ENCODE measurements around the gene RUFY3. TPM values are rescaled to one million over a fixed set of nuclear protein-coding genes. Genes with fewer than 3 reads are reported as not detected.
"Not testable (repeated sequence)": the region's sequence is repeated elsewhere in the genome, so short reads cannot be mapped to it uniquely, and the experiment has no call there.

The RUFY3 gene
- total RNA-seq (14.9 TPM), polyA plus RNA-seq (1 to 10 TPM in 3 of 4 donors, under 1 TPM in 1; 0.79 to 1.9 (median 1.4) TPM)

GRCh38 chr4:70721747-70722146 is at the start of gene RUFY3:
RUFY3 (plus strand) TSS chr4:70721964; CDS start chr4:70722574, 610 bp downstream.
- Histone ChIP-seq H3K36me3 (ENCODE audit: control insufficient read depth, insufficient read depth, low read length) (no peaks in the 10 kb centered on the region), H3K27ac (ENCODE audit: insufficient read depth, low read length, poor library complexity, severe bottlenecking) (no peak within 1 kb of the TSS), H3K27me3 (ENCODE audit: control insufficient read depth, insufficient read depth, low read length) (peaks cover 1% of the 10 kb centered on the region), H3K4me1 (ENCODE audit: control insufficient read depth, insufficient read depth, low read length, poor library complexity, severe bottlenecking) (no peaks in the 10 kb centered on the region), H3K4me3 (ENCODE audit: low read depth, low read length) (no peak within 1 kb of the TSS), H3K9me3 (ENCODE audit: control insufficient read depth in 2 of 2, low read length in 2 of 2) (no peaks in the 10 kb centered on the region)
- Mint-ChIP-seq H3K4me1 (peaks cover 0 to 14% (median 6%) of the 10 kb centered on the region in 4 donors), H3K27me3 (peaks cover 23% of the 10 kb centered on the region), H3K9me3 (peaks cover 0 to 2% (median 0%) of the 10 kb centered on the region in 7 donors), H3K4me3 (no peak within 1 kb of the TSS), H3K36me3 (peaks cover 3% of the 10 kb centered on the region), H3K27ac (peak within 1 kb of the TSS in 2 of 3 donors; percentile 12 to 67)
- DNase-seq (no peak), ATAC-seq (ENCODE audit: low read depth in 2 of 2) (no peak)

GRCh38 chr4:70674191-70674590 is 47.6 kb upstream of the RUFY3 start:
- ATAC-seq (ENCODE audit: low read depth in 2 of 2), result no peak
- Histone ChIP-seq H3K4me3 (ENCODE audit: low read depth, low read length) (no peak overlapping the region), H3K9me3 (ENCODE audit: control insufficient read depth in 2 of 2, low read length in 2 of 2) (no peaks in the 10 kb centered on the region), H3K27ac (ENCODE audit: insufficient read depth, low read length, poor library complexity, severe bottlenecking) (no peak overlapping the region), H3K27me3 (ENCODE audit: control insufficient read depth, insufficient read depth, low read length) (peaks cover 7% of the 10 kb centered on the region), H3K36me3 (ENCODE audit: control insufficient read depth, insufficient read depth, low read length) (no peaks in the 10 kb centered on the region), H3K4me1 (ENCODE audit: control insufficient read depth, insufficient read depth, low read length, poor library complexity, severe bottlenecking) (no peaks in the 10 kb centered on the region)
- Mint-ChIP-seq H3K36me3 (no peaks in the 10 kb centered on the region), H3K27me3 (peaks cover 24% of the 10 kb centered on the region), H3K27ac (no peak overlapping the region), H3K4me1 (no peaks in the 10 kb centered on the region), H3K4me3 (no peak overlapping the region), H3K9me3 (peaks cover 0 to 2% (median 0%) of the 10 kb centered on the region in 7 donors)
- no peak for DNase-seq

GRCh38 chr4:70674731-70675130 is 47.0 kb upstream of the RUFY3 start:
- DNase-seq, result no peak
- Histone ChIP-seq H3K27ac (ENCODE audit: insufficient read depth, low read length, poor library complexity, severe bottlenecking) (no peak overlapping the region), H3K4me3 (ENCODE audit: low read depth, low read length) (no peak overlapping the region), H3K36me3 (ENCODE audit: control insufficient read depth, insufficient read depth, low read length) (no peaks in the 10 kb centered on the region), H3K9me3 (ENCODE audit: control insufficient read depth in 2 of 2, low read length in 2 of 2) (no peaks in the 10 kb centered on the region), H3K4me1 (ENCODE audit: control insufficient read depth, insufficient read depth, low read length, poor library complexity, severe bottlenecking) (no peaks in the 10 kb centered on the region), H3K27me3 (ENCODE audit: control insufficient read depth, insufficient read depth, low read length) (peaks cover 8% of the 10 kb centered on the region)
- Mint-ChIP-seq H3K4me3 (no peak overlapping the region), H3K9me3 (peaks cover 0 to 2% (median 0%) of the 10 kb centered on the region in 7 donors), H3K27ac (no peak overlapping the region), H3K27me3 (peaks cover 20% of the 10 kb centered on the region), H3K4me1 (no peaks in the 10 kb centered on the region), H3K36me3 (no peaks in the 10 kb centered on the region)
- ATAC-seq (ENCODE audit: low read depth in 2 of 2), result no peak

- no peak for ATAC-seq (ENCODE audit: low read depth in 2 of 2)
- peaks cover 0 to 2% (median 0%) of the 10 kb centered on the region in 7 donors for H3K9me3 Mint-ChIP-seq
- H3K4me3 Mint-ChIP-seq, result no peak overlapping the region
- Histone ChIP-seq H3K27ac (ENCODE audit: insufficient read depth, low read length, poor library complexity, severe bottlenecking) (no peak overlapping the region), H3K27me3 (ENCODE audit: control insufficient read depth, insufficient read depth, low read length) (peaks cover 1% of the 10 kb centered on the region), H3K9me3 (ENCODE audit: control insufficient read depth in 2 of 2, low read length in 2 of 2) (no peaks in the 10 kb centered on the region), H3K4me1 (ENCODE audit: control insufficient read depth, insufficient read depth, low read length, poor library complexity, severe bottlenecking) (no peaks in the 10 kb centered on the region), H3K36me3 (ENCODE audit: control insufficient read depth, insufficient read depth, low read length) (no peaks in the 10 kb centered on the region), H3K4me3 (ENCODE audit: low read depth, low read length) (no peak overlapping the region)
- DNase-seq, result no peak
- no peaks in the 10 kb centered on the region for H3K4me1 Mint-ChIP-seq
- peak overlapping the region in 1 of 3 donors; percentile 65 for H3K27ac Mint-ChIP-seq
- H3K36me3 Mint-ChIP-seq, result no peaks in the 10 kb centered on the region
- peaks cover 8% of the 10 kb centered on the region for H3K27me3 Mint-ChIP-seq
These were observed 45.1 kb upstream of the RUFY3 start for GRCh38 chr4:70676554-70677090.

- Histone ChIP-seq H3K36me3 (ENCODE audit: control insufficient read depth, insufficient read depth, low read length) (no peaks in the 10 kb centered on the region), H3K4me1 (ENCODE audit: control insufficient read depth, insufficient read depth, low read length, poor library complexity, severe bottlenecking) (no peaks in the 10 kb centered on the region), H3K9me3 (ENCODE audit: control insufficient read depth in 2 of 2, low read length in 2 of 2) (no peaks in the 10 kb centered on the region), H3K27me3 (ENCODE audit: control insufficient read depth, insufficient read depth, low read length) (peaks cover 1% of the 10 kb centered on the region), H3K27ac (ENCODE audit: insufficient read depth, low read length, poor library complexity, severe bottlenecking) (no peak overlapping the region), H3K4me3 (ENCODE audit: low read depth, low read length) (no peak overlapping the region)
- Mint-ChIP-seq H3K36me3 (peaks cover 3% of the 10 kb centered on the region), H3K4me1 (no peaks in the 10 kb centered on the region), H3K9me3 (peaks cover 0 to 2% (median 0%) of the 10 kb centered on the region in 7 donors), H3K4me3 (no peak overlapping the region), H3K27ac (no peak overlapping the region), H3K27me3 (peaks cover 8% of the 10 kb centered on the region)
- ATAC-seq (ENCODE audit: low read depth in 2 of 2) (no peak), DNase-seq (peak in 1 of 3 donors; percentile 51)
These were observed 43.3 kb upstream of the RUFY3 start for GRCh38 chr4:70678383-70678999.

- Mint-ChIP-seq H3K9me3 (peaks cover 0 to 2% (median 0%) of the 10 kb centered on the region in 7 donors), H3K4me1 (peaks cover 0 to 7% (median 0%) of the 10 kb centered on the region in 4 donors), H3K4me3 (no peak overlapping the region), H3K27me3 (peaks cover 3% of the 10 kb centered on the region), H3K27ac (no peak overlapping the region), H3K36me3 (peaks cover 3% of the 10 kb centered on the region)
- Histone ChIP-seq H3K27me3 (ENCODE audit: control insufficient read depth, insufficient read depth, low read length) (peaks cover 3% of the 10 kb centered on the region), H3K4me1 (ENCODE audit: control insufficient read depth, insufficient read depth, low read length, poor library complexity, severe bottlenecking) (no peaks in the 10 kb centered on the region), H3K36me3 (ENCODE audit: control insufficient read depth, insufficient read depth, low read length) (no peaks in the 10 kb centered on the region), H3K27ac (ENCODE audit: insufficient read depth, low read length, poor library complexity, severe bottlenecking) (no peak overlapping the region), H3K4me3 (ENCODE audit: low read depth, low read length) (no peak overlapping the region), H3K9me3 (ENCODE audit: control insufficient read depth in 2 of 2, low read length in 2 of 2) (no peaks in the 10 kb centered on the region)
- no peak for DNase-seq
- no peak for ATAC-seq (ENCODE audit: low read depth in 2 of 2)
These were observed 40.8 kb upstream of the RUFY3 start for GRCh38 chr4:70680934-70681333.

GRCh38 chr4:70681704-70682103 is 40.1 kb upstream of the RUFY3 start:
- no peaks in the 10 kb centered on the region for H3K27me3 Mint-ChIP-seq
- no peaks in the 10 kb centered on the region for H3K9me3 Mint-ChIP-seq
- peaks cover 3% of the 10 kb centered on the region for H3K27me3 ChIP-seq (ENCODE audit: control insufficient read depth, insufficient read depth, low read length)
- no peak overlapping the region for H3K4me3 Mint-ChIP-seq
- DNase-seq (no peak), ATAC-seq (ENCODE audit: low read depth in 2 of 2) (no peak)
- H3K4me3 ChIP-seq (ENCODE audit: low read depth, low read length), result no peak overlapping the region
- no peaks in the 10 kb centered on the region for H3K4me1 ChIP-seq (ENCODE audit: control insufficient read depth, insufficient read depth, low read length, poor library complexity, severe bottlenecking)
- no peak overlapping the region for H3K27ac Mint-ChIP-seq
- H3K4me1 Mint-ChIP-seq, result peaks cover 0 to 7% (median 0%) of the 10 kb centered on the region in 4 donors
- H3K36me3 Mint-ChIP-seq, result peaks cover 3% of the 10 kb centered on the region
- H3K27ac ChIP-seq (ENCODE audit: insufficient read depth, low read length, poor library complexity, severe bottlenecking), result no peak overlapping the region
- H3K36me3 ChIP-seq (ENCODE audit: control insufficient read depth, insufficient read depth, low read length), result no peaks in the 10 kb centered on the region
- no peaks in the 10 kb centered on the region for H3K9me3 ChIP-seq (ENCODE audit: control insufficient read depth in 2 of 2, low read length in 2 of 2)

GRCh38 chr4:70682142-70682541 is 39.6 kb upstream of the RUFY3 start:
- not testable (repeated sequence) for ATAC-seq (ENCODE audit: low read depth in 2 of 2); H3K9me3 Mint-ChIP-seq; H3K36me3 Mint-ChIP-seq; H3K27me3 ChIP-seq (ENCODE audit: control insufficient read depth, insufficient read depth, low read length); H3K4me1 ChIP-seq (ENCODE audit: control insufficient read depth, insufficient read depth, low read length, poor library complexity, severe bottlenecking); DNase-seq; H3K27me3 Mint-ChIP-seq; H3K36me3 ChIP-seq (ENCODE audit: control insufficient read depth, insufficient read depth, low read length); H3K27ac Mint-ChIP-seq; H3K4me3 ChIP-seq (ENCODE audit: low read depth, low read length); H3K4me1 Mint-ChIP-seq; H3K4me3 Mint-ChIP-seq; H3K27ac ChIP-seq (ENCODE audit: insufficient read depth, low read length, poor library complexity, severe bottlenecking); H3K9me3 ChIP-seq (ENCODE audit: control insufficient read depth in 2 of 2, low read length in 2 of 2)

Measured in CD4-positive, CD25-positive, alpha-beta regulatory T cell (primary cell).